Fibroblast of lung (primary cell): Measurements from ENCODE around the gene TXNDC11. TPM values are rescaled to one million over a fixed set of nuclear protein-coding genes. Genes with fewer than 3 reads are reported as not detected.

Experiments
- DNase-seq, 2 donors: peaks; one replicate each; pipeline versions ENCODE4 v3.0.0 to v3.0.0-alpha.2; 2010; ENCODE audit warnings: low read depth in 2 of 2
- H2AFZ ChIP-seq: 2 replicates; pipeline ENCODE4 v1.5.1; 2012; ENCODE audit warnings: low read length, control low read depth, inconsistent platforms
- H3K27ac ChIP-seq: 2 replicates; pipeline ENCODE4 v1.5.1; 2011; ENCODE audit warnings: low read length, control low read depth; ENCODE audit not compliant: insufficient read depth
- H3K27me3 ChIP-seq: 2 replicates; pipeline ENCODE4 v1.5.1; 2011; ENCODE audit warnings: mild to moderate bottlenecking, low read length; ENCODE audit not compliant: control insufficient read depth, insufficient read depth
- H3K36me3 ChIP-seq: 2 replicates; pipeline ENCODE4 v1.5.1; 2011; ENCODE audit warnings: low read length; ENCODE audit not compliant: control insufficient read depth, insufficient read depth
- H3K4me1 ChIP-seq: 2 replicates; pipeline ENCODE4 v1.5.1; 2011; ENCODE audit warnings: low read length; ENCODE audit not compliant: control insufficient read depth, insufficient read depth; ENCODE audit errors: extremely low read depth
- H3K4me2 ChIP-seq: 2 replicates; pipeline ENCODE4 v1.5.1; 2011; ENCODE audit warnings: low read length, control low read depth; ENCODE audit not compliant: insufficient read depth; ENCODE audit errors: extremely low read depth
- H3K4me3 ChIP-seq, 4 experiments: fragments of 200-600 bp in 1 of 4; sonication (generic) in 1 of 4; replicated peaks in 1 of 4; 2 replicates each; pipeline ENCODE4 v1.5.1; 2011 to 2016; ENCODE audit warnings: low read length in 4 of 4, low read depth in 3 of 4, mild to moderate bottlenecking in 3 of 4, control low read depth in 2 of 4, inconsistent platforms in 1 of 4, mixed read lengths in 1 of 4; ENCODE audit not compliant: insufficient read depth in 1 of 4; ENCODE audit errors: control extremely low read depth in 1 of 4
- H3K79me2 ChIP-seq: 2 replicates; pipeline ENCODE4 v1.5.1; 2012; ENCODE audit warnings: mild to moderate bottlenecking, low read length, inconsistent platforms; ENCODE audit not compliant: control insufficient read depth, insufficient read depth
- H3K9ac ChIP-seq: 2 replicates; pipeline ENCODE4 v1.5.1; 2011; ENCODE audit warnings: mild to moderate bottlenecking, low read length, control low read depth; ENCODE audit not compliant: insufficient read depth
- H3K9me3 ChIP-seq: 2 replicates; pipeline ENCODE4 v1.5.1; 2012; ENCODE audit warnings: low read depth, low read length; ENCODE audit not compliant: control insufficient read depth, insufficient read depth
- H4K20me1 ChIP-seq: 2 replicates; pipeline ENCODE4 v1.5.1; 2011; ENCODE audit warnings: low read length; ENCODE audit not compliant: control insufficient read depth, insufficient read depth; ENCODE audit errors: extremely low read depth
- CTCF ChIP-seq, 2 donors: IDR thresholded peaks in 1 of 2; conservative IDR thresholded peaks in 1 of 2; 1 replicate in 1 of 2; 2 replicates in 1 of 2; pipeline ENCODE4 v1.5.1; 2011 to 2012; ENCODE audit warnings: low read length in 2 of 2, control low read depth in 1 of 2, inconsistent platforms in 1 of 2, low read depth in 1 of 2, mild to moderate bottlenecking in 1 of 2
- EZH2 ChIP-seq: IDR thresholded peaks from 2 replicates; pipeline ENCODE4 v1.5.1; 2012; ENCODE audit warnings: low read length, control low read depth, mild to moderate bottlenecking; ENCODE audit errors: missing control alignments
- polyA plus RNA-seq, 2 donors: library from polyadenylated mRNA; depleted of rRNA in 1 of 2; stranded (reverse) in 1 of 2; unstranded in 1 of 2; fragments of >200 nt; gene quantifications; 2 replicates each; pipeline ENCODE4 v1.2.1, GENCODE V29; 2011 to 2012; ENCODE audit warnings: missing spikeins in 1 of 2
- total RNA-seq: library from RNA; depleted of rRNA; stranded (reverse); fragments of >200 nt; gene quantifications from 2 replicates; pipeline ENCODE4 v1.2.1, GENCODE V29; 2014

TXNDC11 gene
- total and polyA plus RNA-seq, 2 donors (not counting 1 experiment from before 2014, with no cell fraction given): 26.8 to 46.2 TPM

GRCh38 chr16:11705311-11706025 lies 37.2 kb downstream of the TXNDC11 start:
- Histone ChIP-seq H3K4me3 (no peak overlapping the region), H3K4me2 (no peak overlapping the region), H3K36me3 (peaks cover 8% of the 10 kb centered on the region), H4K20me1 (no peaks in the 10 kb centered on the region), H3K27me3 (no peaks in the 10 kb centered on the region), H2AFZ (no peak overlapping the region), H3K4me1 (peaks cover 2% of the 10 kb centered on the region), H3K27ac (no peak overlapping the region), H3K79me2 (no peaks in the 10 kb centered on the region), H3K9ac (no peak overlapping the region), H3K9me3 (no peaks in the 10 kb centered on the region)
- TF ChIP-seq EZH2: no peak
- no peak for TF ChIP-seq CTCF (conservative IDR thresholded peaks at IDR 0.05 in 1 of 2, IDR thresholded peaks at IDR 0.05 in 1 of 2; ENCODE audit: low read depth in 1 of 2, low read length in 2 of 2)
- no peak for DNase-seq

- Histone ChIP-seq H3K36me3 (peaks cover 12% of the 10 kb centered on the region), H2AFZ (no peak overlapping the region), H3K27ac (no peak overlapping the region), H3K9ac (no peak overlapping the region), H3K4me1 (no peaks in the 10 kb centered on the region), H4K20me1 (no peaks in the 10 kb centered on the region), H3K79me2 (no peaks in the 10 kb centered on the region), H3K4me3 (no peak overlapping the region), H3K9me3 (no peaks in the 10 kb centered on the region), H3K27me3 (no peaks in the 10 kb centered on the region), H3K4me2 (no peak overlapping the region)
- TF ChIP-seq EZH2: no peak
- no peak for TF ChIP-seq CTCF (conservative IDR thresholded peaks at IDR 0.05 in 1 of 2, IDR thresholded peaks at IDR 0.05 in 1 of 2; ENCODE audit: low read depth in 1 of 2, low read length in 2 of 2)
- peak in 1 of 2 donors; percentile 36 for DNase-seq
Observed at GRCh38 chr16:11700264-11701029, 42.2 kb downstream of the TXNDC11 start.

DNA sequence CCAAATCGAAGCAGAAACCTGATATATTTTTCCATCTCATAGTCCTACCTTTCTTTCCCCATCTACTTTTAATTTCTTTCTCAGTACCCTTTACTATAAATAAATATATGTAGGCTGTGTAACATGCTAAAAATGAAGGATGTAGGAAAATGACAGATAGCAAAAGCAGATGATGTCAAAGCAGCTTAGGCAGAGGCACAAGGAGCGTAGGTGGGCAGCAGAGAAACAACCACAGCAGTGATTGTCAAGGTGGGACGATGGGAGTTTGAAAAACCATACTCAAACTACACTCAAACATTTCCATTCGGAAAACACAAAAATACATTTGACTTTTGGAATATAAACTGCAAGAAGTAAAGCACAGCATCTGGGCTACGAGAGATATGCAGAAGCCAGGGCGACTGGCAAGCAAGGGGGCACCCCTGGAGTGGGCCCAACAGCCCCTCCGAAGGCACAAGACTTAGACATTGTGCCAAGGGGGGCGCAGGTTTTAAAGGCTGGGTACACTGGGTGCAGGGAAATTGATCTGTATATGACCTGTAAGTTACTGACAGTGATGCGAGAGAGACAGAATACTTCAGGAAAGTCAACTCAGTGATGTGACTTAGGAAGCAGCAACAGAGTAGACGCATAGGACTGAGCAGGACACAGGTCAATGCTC lies 43.3 kb downstream of the TXNDC11 start:
- peaks cover 15% of the 10 kb centered on the region for H3K36me3 ChIP-seq
- no peak overlapping the region for H3K4me2 ChIP-seq
- H3K4me1 ChIP-seq: no peaks in the 10 kb centered on the region
- TF ChIP-seq CTCF (conservative IDR thresholded peaks at IDR 0.05 in 1 of 2, IDR thresholded peaks at IDR 0.05 in 1 of 2; ENCODE audit: low read depth in 1 of 2, low read length in 2 of 2): no peak
- no peak for TF ChIP-seq EZH2
- no peak overlapping the region for H3K9ac ChIP-seq
- no peaks in the 10 kb centered on the region for H3K79me2 ChIP-seq
- no peak overlapping the region for H3K4me3 ChIP-seq
- H3K27me3 ChIP-seq: no peaks in the 10 kb centered on the region
- H2AFZ ChIP-seq: no peak overlapping the region
- no peaks in the 10 kb centered on the region for H4K20me1 ChIP-seq
- DNase-seq: no peak
- H3K9me3 ChIP-seq: no peaks in the 10 kb centered on the region
- no peak overlapping the region for H3K27ac ChIP-seq
